ENCODE data around the gene MIOX.

Gene MIOX

GRCh38 chr22:50486561-50487289, at the start of gene MIOX:
Gene MIOX, plus strand, starts transcription at chr22:50486859. Its CDS starts 39 bp downstream, at chr22:50486898.
- TF ChIP-seq CTCF (IDR thresholded peaks at IDR 0.05): no peak
- no peak for TF ChIP-seq ZFX (IDR thresholded peaks at IDR 0.05; ENCODE audit: borderline replicate concordance)
- peak within 1 kb of the TSS; percentile 95 for H3K27ac ChIP-seq

GRCh38 chr22:50437511-50438304, 49.0 kb upstream of the MIOX start:
- H3K27ac ChIP-seq: no peak overlapping the region
- no peak for TF ChIP-seq CTCF (IDR thresholded peaks at IDR 0.05)
- no peak for TF ChIP-seq ZFX (IDR thresholded peaks at IDR 0.05; ENCODE audit: borderline replicate concordance)

GRCh38 chr22:50438305-50439275, 48.1 kb upstream of the MIOX start:
- TF ChIP-seq CTCF (IDR thresholded peaks at IDR 0.05) (no peak), ZFX (IDR thresholded peaks at IDR 0.05; ENCODE audit: borderline replicate concordance) (no peak)
- no peak overlapping the region for H3K27ac ChIP-seq

GRCh38 chr22:50439314-50439870, 47.3 kb upstream of the MIOX start:
- no peak for TF ChIP-seq CTCF (IDR thresholded peaks at IDR 0.05)
- no peak for TF ChIP-seq ZFX (IDR thresholded peaks at IDR 0.05; ENCODE audit: borderline replicate concordance)
- no peak overlapping the region; the same call in 1 of the 2 replicates for H3K27ac ChIP-seq

GRCh38 chr22:50439871-50440331, 46.8 kb upstream of the MIOX start:
- TF ChIP-seq ZFX (IDR thresholded peaks at IDR 0.05; ENCODE audit: borderline replicate concordance) (no peak), CTCF (IDR thresholded peaks at IDR 0.05) (no peak)
- H3K27ac ChIP-seq: no peak overlapping the region; the same call in 1 of the 2 replicates

- no peak for TF ChIP-seq ZFX (IDR thresholded peaks at IDR 0.05; ENCODE audit: borderline replicate concordance)
- no peak for TF ChIP-seq CTCF (IDR thresholded peaks at IDR 0.05)
- no peak overlapping the region for H3K27ac ChIP-seq
Measured at GRCh38 chr22:50440544-50441249, 46.0 kb upstream of the MIOX start.

Measured in 22Rv1 (cell line).